K562 (cell line): Measurements from ENCODE around the gene TTC38. TPM values are rescaled to one million over a fixed set of nuclear protein-coding genes. Genes with fewer than 3 reads are reported as not detected.

Source experiments
- EWSR1 ChIP-seq: fragments of 450-650 bp; IDR thresholded peaks from 2 replicates; pipeline ENCODE4 v1.6.1; 2018; ENCODE audit warnings: borderline replicate concordance, mild to moderate bottlenecking, low read depth, moderate library complexity; ENCODE audit not compliant: partially characterized antibody
- NR3C1 ChIP-seq: sonication (generic); formaldehyde crosslinking; IDR thresholded peaks from 2 replicates; pipeline ENCODE4 v1.8.1; 2022; ENCODE audit warnings: missing genetic modification reagents
- PHB2 ChIP-seq: fragments of 450-650 bp; IDR thresholded peaks from 2 replicates; pipeline ENCODE4 v1.6.1; 2017; ENCODE audit warnings: low read depth
- POLR2AphosphoS2 ChIP-seq: IDR thresholded peaks from 2 replicates; pipeline ENCODE4 v1.6.1; 2012; ENCODE audit warnings: low read length, improper control_type of control experiment
- PTTG1 ChIP-seq: fragments of 450-650 bp; IDR thresholded peaks from 2 replicates; pipeline ENCODE4 v1.6.1; 2016; ENCODE audit warnings: low read depth, mild to moderate bottlenecking, missing genetic modification characterization, missing compliant biosample characterization
- PYGO2 ChIP-seq: fragments of 450-650 bp; IDR thresholded peaks from 2 replicates; pipeline ENCODE4 v1.6.1; 2016; ENCODE audit warnings: mild to moderate bottlenecking, missing genetic modification characterization, moderate library complexity, missing compliant biosample characterization
- RFX1 ChIP-seq: fragments of 450-650 bp; IDR thresholded peaks from 2 replicates; pipeline ENCODE4 v1.6.1; 2016; ENCODE audit warnings: mild to moderate bottlenecking, moderate library complexity
- ZNF146 ChIP-seq: IDR thresholded peaks from one replicate; pipeline ENCODE4 v1.6.1; 2018; ENCODE audit warnings: missing compliant biosample characterization; ENCODE audit not compliant: unreplicated experiment
- ZNF212 ChIP-seq: fragments of 450-650 bp; formaldehyde crosslinking; IDR thresholded peaks from 2 replicates; pipeline ENCODE4 v1.4.0; 2020; ENCODE audit warnings: mild to moderate bottlenecking
- polyA plus RNA-seq, 8 experiments: library from polyadenylated mRNA; depleted of rRNA in 4 of 8; stranded (reverse) in 5 of 8; unstranded in 3 of 8; fragments of >200 nt; fragmentation: Nextera tagmentation in 2 of 8; fragmentation: Illumina TruSeq in 1 of 8; extraction: Ambion mirVana in 2 of 8; extraction: Trizol in 1 of 8; gene quantifications; 2 replicates each; pipeline versions ENCODE4 v1.2.1 to v1.2.3, GENCODE V29; 2011 to 2014; ENCODE audit warnings: inconsistent platforms in 1 of 8, missing spikeins in 1 of 8
- total RNA-seq, 7 experiments: library from RNA; depleted of rRNA in 6 of 7; stranded (reverse); fragments of >200 nt in 6 of 7; fragmentation: Illumina TruSeq in 2 of 7; extraction: Trizol in 2 of 7; gene quantifications; 2 replicates each; pipeline versions ENCODE4 v1.2.1 to v1.2.3, GENCODE V29; 2011 to 2021; ENCODE audit warnings: low replicate concordance in 1 of 7
- TF ChIP-seq, protein P1 (sequence below): fragments of 450-650 bp; IDR thresholded peaks from 2 replicates; pipeline ENCODE4 v1.6.1; 2016; ENCODE audit warnings: low read depth
- TF ChIP-seq, protein P2 (sequence below), 2 experiments: fragments of 450-650 bp; conservative IDR thresholded peaks; 2 replicates each; pipeline ENCODE4 v1.6.1; 2017; ENCODE audit warnings: mild to moderate bottlenecking in 2 of 2, moderate library complexity in 2 of 2
- TF ChIP-seq, protein P3 (sequence below): IDR thresholded peaks from 2 replicates; pipeline ENCODE4 v1.6.1; 2012; ENCODE audit warnings: low read depth, low read length, improper control_type of control experiment, borderline replicate concordance
- TF ChIP-seq, protein P4 (sequence below): fragments of 250-450 bp; sonication (Bioruptor Pico); IDR thresholded peaks from 2 replicates; pipeline ENCODE4 v1.4.0; 2020; ENCODE audit warnings: mild to moderate bottlenecking, moderate library complexity

TTC38 gene
- total and polyA plus RNA-seq, 9 of the 15 experiments (the other 6 are each of a cell fraction or from before 2014, with no cell fraction given): 0.84 to 28.4 (median 18.1) TPM

GRCh38 chr22:46269564-46269963 lies 1.8 kb downstream of the TTC38 start (continued):
- TF ChIP-seq, protein P1, sequence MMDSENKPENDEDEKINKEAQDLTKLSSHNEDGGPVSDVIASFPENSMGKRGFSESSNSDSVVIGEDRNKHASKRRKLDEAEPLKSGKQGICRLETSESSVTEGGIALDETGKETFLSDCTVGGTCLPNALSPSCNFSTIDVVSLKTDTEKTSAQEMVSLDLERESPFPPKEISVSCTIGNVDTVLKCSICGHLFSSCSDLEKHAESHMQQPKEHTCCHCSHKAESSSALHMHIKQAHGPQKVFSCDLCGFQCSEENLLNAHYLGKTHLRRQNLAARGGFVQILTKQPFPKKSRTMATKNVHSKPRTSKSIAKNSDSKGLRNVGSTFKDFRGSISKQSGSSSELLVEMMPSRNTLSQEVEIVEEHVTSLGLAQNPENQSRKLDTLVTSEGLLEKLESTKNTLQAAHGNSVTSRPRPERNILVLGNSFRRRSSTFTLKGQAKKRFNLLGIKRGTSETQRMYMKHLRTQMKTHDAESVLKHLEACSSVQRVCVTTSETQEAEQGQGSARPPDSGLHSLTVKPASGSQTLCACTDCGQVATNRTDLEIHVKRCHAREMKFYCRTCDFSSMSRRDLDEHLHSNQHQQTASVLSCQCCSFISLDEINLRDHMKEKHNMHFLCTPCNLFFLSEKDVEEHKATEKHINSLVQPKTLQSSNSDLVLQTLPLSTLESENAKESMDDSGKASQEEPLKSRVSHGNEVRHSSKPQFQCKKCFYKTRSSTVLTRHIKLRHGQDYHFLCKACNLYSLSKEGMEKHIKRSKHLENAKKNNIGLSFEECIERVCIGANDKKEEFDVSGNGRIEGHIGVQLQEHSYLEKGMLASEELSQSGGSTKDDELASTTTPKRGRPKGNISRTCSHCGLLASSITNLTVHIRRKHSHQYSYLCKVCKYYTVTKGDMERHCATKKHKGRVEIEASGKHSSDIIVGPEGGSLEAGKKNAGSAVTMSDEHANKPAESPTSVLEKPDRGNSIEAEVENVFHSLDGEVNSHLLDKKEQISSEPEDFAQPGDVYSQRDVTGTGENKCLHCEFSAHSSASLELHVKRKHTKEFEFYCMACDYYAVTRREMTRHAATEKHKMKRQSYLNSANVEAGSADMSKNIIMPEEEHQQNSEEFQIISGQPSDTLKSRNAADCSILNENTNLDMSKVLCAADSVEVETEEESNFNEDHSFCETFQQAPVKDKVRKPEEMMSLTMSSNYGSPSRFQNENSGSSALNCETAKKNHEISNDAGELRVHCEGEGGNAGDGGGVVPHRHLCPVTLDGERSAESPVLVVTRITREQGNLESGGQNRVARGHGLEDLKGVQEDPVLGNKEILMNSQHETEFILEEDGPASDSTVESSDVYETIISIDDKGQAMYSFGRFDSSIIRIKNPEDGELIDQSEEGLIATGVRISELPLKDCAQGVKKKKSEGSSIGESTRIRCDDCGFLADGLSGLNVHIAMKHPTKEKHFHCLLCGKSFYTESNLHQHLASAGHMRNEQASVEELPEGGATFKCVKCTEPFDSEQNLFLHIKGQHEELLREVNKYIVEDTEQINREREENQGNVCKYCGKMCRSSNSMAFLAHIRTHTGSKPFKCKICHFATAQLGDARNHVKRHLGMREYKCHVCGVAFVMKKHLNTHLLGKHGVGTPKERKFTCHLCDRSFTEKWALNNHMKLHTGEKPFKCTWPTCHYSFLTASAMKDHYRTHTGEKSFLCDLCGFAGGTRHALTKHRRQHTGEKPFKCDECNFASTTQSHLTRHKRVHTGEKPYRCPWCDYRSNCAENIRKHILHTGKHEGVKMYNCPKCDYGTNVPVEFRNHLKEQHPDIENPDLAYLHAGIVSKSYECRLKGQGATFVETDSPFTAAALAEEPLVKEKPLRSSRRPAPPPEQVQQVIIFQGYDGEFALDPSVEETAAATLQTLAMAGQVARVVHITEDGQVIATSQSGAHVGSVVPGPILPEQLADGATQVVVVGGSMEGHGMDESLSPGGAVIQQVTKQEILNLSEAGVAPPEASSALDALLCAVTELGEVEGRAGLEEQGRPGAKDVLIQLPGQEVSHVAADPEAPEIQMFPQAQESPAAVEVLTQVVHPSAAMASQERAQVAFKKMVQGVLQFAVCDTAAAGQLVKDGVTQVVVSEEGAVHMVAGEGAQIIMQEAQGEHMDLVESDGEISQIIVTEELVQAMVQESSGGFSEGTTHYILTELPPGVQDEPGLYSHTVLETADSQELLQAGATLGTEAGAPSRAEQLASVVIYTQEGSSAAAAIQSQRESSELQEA: no peak
- TF ChIP-seq, protein P2, sequence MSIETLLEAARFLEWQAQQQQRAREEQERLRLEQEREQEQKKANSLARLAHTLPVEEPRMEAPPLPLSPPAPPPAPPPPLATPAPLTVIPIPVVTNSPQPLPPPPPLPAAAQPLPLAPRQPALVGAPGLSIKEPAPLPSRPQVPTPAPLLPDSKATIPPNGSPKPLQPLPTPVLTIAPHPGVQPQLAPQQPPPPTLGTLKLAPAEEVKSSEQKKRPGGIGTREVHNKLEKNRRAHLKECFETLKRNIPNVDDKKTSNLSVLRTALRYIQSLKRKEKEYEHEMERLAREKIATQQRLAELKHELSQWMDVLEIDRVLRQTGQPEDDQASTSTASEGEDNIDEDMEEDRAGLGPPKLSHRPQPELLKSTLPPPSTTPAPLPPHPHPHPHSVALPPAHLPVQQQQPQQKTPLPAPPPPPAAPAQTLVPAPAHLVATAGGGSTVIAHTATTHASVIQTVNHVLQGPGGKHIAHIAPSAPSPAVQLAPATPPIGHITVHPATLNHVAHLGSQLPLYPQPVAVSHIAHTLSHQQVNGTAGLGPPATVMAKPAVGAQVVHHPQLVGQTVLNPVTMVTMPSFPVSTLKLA (conservative IDR thresholded peaks at IDR 0.05): no peak
- TF ChIP-seq, protein P3, sequence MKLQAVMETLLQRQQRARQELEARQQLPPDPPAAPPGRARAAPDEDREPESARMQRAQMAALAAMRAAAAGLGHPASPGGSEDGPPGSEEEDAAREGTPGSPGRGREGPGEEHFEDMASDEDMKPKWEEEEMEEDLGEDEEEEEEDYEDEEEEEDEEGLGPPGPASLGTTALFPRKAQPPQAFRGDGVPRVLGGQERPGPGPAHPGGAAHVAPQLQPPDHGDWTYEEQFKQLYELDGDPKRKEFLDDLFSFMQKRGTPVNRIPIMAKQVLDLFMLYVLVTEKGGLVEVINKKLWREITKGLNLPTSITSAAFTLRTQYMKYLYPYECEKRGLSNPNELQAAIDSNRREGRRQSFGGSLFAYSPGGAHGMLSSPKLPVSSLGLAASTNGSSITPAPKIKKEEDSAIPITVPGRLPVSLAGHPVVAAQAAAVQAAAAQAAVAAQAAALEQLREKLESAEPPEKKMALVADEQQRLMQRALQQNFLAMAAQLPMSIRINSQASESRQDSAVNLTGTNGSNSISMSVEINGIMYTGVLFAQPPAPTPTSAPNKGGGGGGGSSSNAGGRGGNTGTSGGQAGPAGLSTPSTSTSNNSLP: no peak
- no peak for TF ChIP-seq EWSR1
- TF ChIP-seq ZNF146 (CRISPR knock-in tag): no peak
- no peak for TF ChIP-seq PYGO2
- TF ChIP-seq ZNF212 (CRISPR knock-in tag): no peak
- no peak for TF ChIP-seq POLR2AphosphoS2
- TF ChIP-seq PTTG1: no peak
- TF ChIP-seq RFX1: no peak
- TF ChIP-seq NR3C1: no peak
- TF ChIP-seq PHB2: no peak
- TF ChIP-seq, protein P4, sequence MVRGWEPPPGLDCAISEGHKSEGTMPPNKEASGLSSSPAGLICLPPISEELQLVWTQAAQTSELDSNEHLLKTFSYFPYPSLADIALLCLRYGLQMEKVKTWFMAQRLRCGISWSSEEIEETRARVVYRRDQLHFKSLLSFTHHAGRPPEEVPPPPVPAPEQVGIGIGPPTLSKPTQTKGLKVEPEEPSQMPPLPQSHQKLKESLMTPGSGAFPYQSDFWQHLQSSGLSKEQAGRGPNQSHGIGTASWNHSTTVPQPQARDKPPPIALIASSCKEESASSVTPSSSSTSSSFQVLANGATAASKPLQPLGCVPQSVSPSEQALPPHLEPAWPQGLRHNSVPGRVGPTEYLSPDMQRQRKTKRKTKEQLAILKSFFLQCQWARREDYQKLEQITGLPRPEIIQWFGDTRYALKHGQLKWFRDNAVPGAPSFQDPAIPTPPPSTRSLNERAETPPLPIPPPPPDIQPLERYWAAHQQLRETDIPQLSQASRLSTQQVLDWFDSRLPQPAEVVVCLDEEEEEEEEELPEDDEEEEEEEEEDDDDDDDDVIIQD (CRISPR knock-in tag): no peak
